Fibroblast of peridontal ligament (primary cell): ENCODE measurements around the gene DGAT2.
"Not testable (repeated sequence)": the region's sequence is repeated elsewhere in the genome, so short reads cannot be mapped to it uniquely, and the experiment has no call there.

Experiments
- DNase-seq: peaks from one replicate; pipeline ENCODE4 v3.0.0-alpha.2; 2010; ENCODE audit errors: extremely low read depth

DGAT2 gene

GRCh38 chr11:75768112-75768908 is at the start of gene DGAT2:
DGAT2 (plus strand) TSS chr11:75768778; CDS start chr11:75768992, 214 bp downstream.
- peak; percentile 37 for DNase-seq

GRCh38 chr11:75719340-75720239 is 49.0 kb upstream of the DGAT2 start:
- no peak for DNase-seq

GRCh38 chr11:75720639-75721038 is 47.9 kb upstream of the DGAT2 start:
- DNase-seq, result no peak

- DNase-seq, result no peak
These were observed 46.5 kb upstream of the DGAT2 start for GRCh38 chr11:75721852-75722668.

GRCh38 chr11:75722669-75723042 is 45.9 kb upstream of the DGAT2 start:
- DNase-seq, result no peak

GRCh38 chr11:75725547-75726320 is 42.8 kb upstream of the DGAT2 start:
- no peak for DNase-seq

GRCh38 chr11:75728992-75729391 is 39.6 kb upstream of the DGAT2 start:
- no peak for DNase-seq

GRCh38 chr11:75731095-75731494 is 37.5 kb upstream of the DGAT2 start:
- DNase-seq, result no peak

GRCh38 chr11:75733071-75733430 is 35.5 kb upstream of the DGAT2 start:
- no peak for DNase-seq

- DNase-seq, result peak; percentile 2
These were observed 35.0 kb upstream of the DGAT2 start for GRCh38 chr11:75733431-75734107.

GRCh38 chr11:75734491-75735180 is 33.9 kb upstream of the DGAT2 start:
- no peak for DNase-seq

- DNase-seq, result no peak
These were observed 33.3 kb upstream of the DGAT2 start for GRCh38 chr11:75735181-75735845.

- no peak for DNase-seq
These were observed 31.3 kb upstream of the DGAT2 start for GRCh38 chr11:75737314-75737713.

- DNase-seq, result no peak
These were observed 27.9 kb upstream of the DGAT2 start for GRCh38 chr11:75740681-75741080.

GRCh38 chr11:75743159-75743558 is 25.4 kb upstream of the DGAT2 start:
- not testable (repeated sequence) for DNase-seq

- DNase-seq, result no peak
These were observed 24.6 kb upstream of the DGAT2 start for GRCh38 chr11:75743711-75744563.

GRCh38 chr11:75745807-75746206 is 22.8 kb upstream of the DGAT2 start:
- DNase-seq, result no peak

- not testable (repeated sequence) for DNase-seq
These were observed 19.8 kb upstream of the DGAT2 start for GRCh38 chr11:75748729-75749273.
